Activated CD4-positive, alpha-beta memory T cell treated with anti-CD3 and anti-CD28 coated beads for 36 hours (primary cell): ENCODE data around the gene SLC25A21. TPM values are rescaled to one million over a fixed set of nuclear protein-coding genes. Genes with fewer than 3 reads are reported as not detected.

ENCODE experiments used
- CTCF ChIA-PET: fragments of 350-600 bp; sonication (Branson Sonifier 250); formaldehyde crosslinking; loops from one replicate; lab custom pipeline; 2021; ENCODE audit warnings: antibody characterized with exemption, inconsistent platforms; lab: Charles Lee
- POLR2A ChIA-PET: fragments of 350-600 bp; sonication (Branson Sonifier 250); formaldehyde crosslinking; loops from one replicate; lab custom pipeline; 2021; ENCODE audit warnings: antibody characterized with exemption; lab: Charles Lee
- DNase-seq: peaks from one replicate; pipeline ENCODE4 v3.0.0-alpha.2; 2020
- H3K27ac Mint-ChIP-seq: one replicate; pipeline ENCODE4 v1.8.0; 2021; ENCODE audit warnings: mixed read lengths
- H3K27me3 Mint-ChIP-seq: one replicate; pipeline ENCODE4 v1.8.0; 2021; ENCODE audit warnings: mixed read lengths
- H3K36me3 Mint-ChIP-seq: one replicate; pipeline ENCODE4 v1.8.0; 2021; ENCODE audit warnings: mixed read lengths
- H3K4me1 Mint-ChIP-seq: one replicate; pipeline ENCODE4 v1.8.0; 2021; ENCODE audit warnings: low read depth, mixed read lengths
- H3K4me3 Mint-ChIP-seq: one replicate; pipeline ENCODE4 v1.8.0; 2021; ENCODE audit warnings: mild to moderate bottlenecking, mixed read lengths
- H3K9me3 Mint-ChIP-seq: one replicate; pipeline ENCODE4 v1.8.0; 2021; ENCODE audit warnings: mixed read lengths
- intact Hi-C: fragments of 100-400 bp; cut with micrococcal nuclease; formaldehyde crosslinking; loops from one replicate; pipeline ENCODE4 v1.15.1; 2023
- total RNA-seq, 2 experiments: library from RNA; stranded (reverse); gene quantifications; one replicate each; pipeline ENCODE4 v1.2.3, GENCODE V29; 2021

The SLC25A21 gene
- total RNA-seq, 2 experiments from 2014 or later = not detected

DNA sequence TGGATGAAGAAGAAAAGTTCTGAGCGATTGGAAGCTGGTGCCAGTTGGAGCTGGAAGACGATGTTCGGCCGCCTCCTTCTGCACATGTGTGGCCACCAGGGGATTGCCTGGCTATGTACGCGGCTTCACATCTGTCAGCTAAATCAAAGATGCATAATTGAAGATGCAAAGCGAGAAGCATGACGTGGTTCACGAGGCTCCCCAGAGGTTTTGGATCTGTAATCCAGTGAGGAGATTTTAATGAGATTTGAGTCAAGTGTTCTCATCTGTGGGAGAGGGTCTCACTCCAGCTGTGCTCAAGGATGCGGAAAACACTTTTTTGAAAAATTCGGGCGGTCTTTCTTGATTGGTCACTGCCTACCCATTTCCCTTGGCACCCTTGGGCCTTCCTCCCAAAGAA is 416.2 kb downstream of the SLC25A21 start:
- no peaks in the 10 kb centered on the region for H3K36me3 Mint-ChIP-seq
- peaks cover 14% of the 10 kb centered on the region for H3K9me3 Mint-ChIP-seq
- CTCF ChIA-PET = no interaction called here
- no peaks in the 10 kb centered on the region for H3K27me3 Mint-ChIP-seq
- POLR2A ChIA-PET = no interaction called here
- H3K4me1 Mint-ChIP-seq = no peaks in the 10 kb centered on the region
- intact Hi-C loops = no loop called here
- H3K27ac Mint-ChIP-seq = no peak overlapping the region
- H3K4me3 Mint-ChIP-seq = no peak overlapping the region
- no peak for DNase-seq

- Mint-ChIP-seq H3K4me1 (no peaks in the 10 kb centered on the region), H3K4me3 (no peak overlapping the region), H3K27ac (no peak overlapping the region), H3K27me3 (no peaks in the 10 kb centered on the region), H3K9me3 (peaks cover 14% of the 10 kb centered on the region), H3K36me3 (no peaks in the 10 kb centered on the region)
- ChIA-PET POLR2A (no interaction called here), CTCF (no interaction called here)
- intact Hi-C loops = no loop called here
- no peak for DNase-seq
Observed at GRCh38 chr14:36755756-36756155, 416.6 kb downstream of the SLC25A21 start.

DNA sequence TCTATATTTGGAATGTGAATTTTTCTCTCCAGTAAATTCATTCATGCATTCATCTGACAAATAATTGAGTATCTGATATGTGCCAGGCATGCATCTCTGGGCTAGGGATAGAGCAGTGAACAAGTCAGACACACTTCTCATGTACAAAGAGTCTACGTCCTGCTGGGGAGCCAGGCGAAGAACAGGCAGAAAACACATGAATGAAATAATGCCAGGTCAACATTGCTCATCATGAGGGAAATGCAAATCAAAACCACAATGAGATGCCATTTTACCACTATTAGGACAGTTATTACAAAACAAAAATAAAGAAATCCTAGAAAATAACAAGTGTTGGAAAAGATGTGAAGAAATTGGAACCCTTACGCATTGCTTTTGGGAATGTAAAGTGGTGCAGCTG is 420.5 kb downstream of the SLC25A21 start:
- H3K27ac Mint-ChIP-seq = no peak overlapping the region
- CTCF ChIA-PET = no interaction called here
- peaks cover 14% of the 10 kb centered on the region for H3K9me3 Mint-ChIP-seq
- no peak overlapping the region for H3K4me3 Mint-ChIP-seq
- no peaks in the 10 kb centered on the region for H3K27me3 Mint-ChIP-seq
- H3K4me1 Mint-ChIP-seq = no peaks in the 10 kb centered on the region
- H3K36me3 Mint-ChIP-seq = no peaks in the 10 kb centered on the region
- POLR2A ChIA-PET = no interaction called here
- intact Hi-C loops = no loop called here
- DNase-seq = no peak

- DNase-seq = no peak
- POLR2A ChIA-PET = no interaction called here
- CTCF ChIA-PET = no interaction called here
- Mint-ChIP-seq H3K27me3 (no peaks in the 10 kb centered on the region), H3K4me3 (no peak overlapping the region), H3K4me1 (no peaks in the 10 kb centered on the region), H3K36me3 (no peaks in the 10 kb centered on the region), H3K9me3 (peaks cover 14% of the 10 kb centered on the region), H3K27ac (no peak overlapping the region)
- intact Hi-C loops = no loop called here
Observed at GRCh38 chr14:36751106-36751505, 421.3 kb downstream of the SLC25A21 start.

DNA sequence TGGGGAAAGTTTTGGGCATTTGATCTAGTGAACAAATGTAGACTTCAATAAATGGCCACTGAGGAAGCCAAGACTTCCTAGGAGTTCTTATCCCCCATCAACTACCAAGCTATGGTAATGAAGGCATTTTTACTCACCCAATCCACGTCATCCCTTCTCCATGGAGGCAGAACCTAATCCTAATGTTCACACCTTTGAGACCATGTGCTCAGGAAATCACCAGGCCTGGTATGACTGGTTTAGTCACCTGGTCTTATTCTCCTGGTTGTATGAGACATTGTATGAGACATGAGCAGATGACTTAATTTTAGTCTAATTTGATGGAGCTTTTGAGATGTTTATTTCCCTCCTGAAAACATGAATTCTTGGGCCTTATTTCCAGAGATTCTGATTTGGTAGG is 422.2 kb downstream of the SLC25A21 start:
- CTCF ChIA-PET = no interaction called here
- no peaks in the 10 kb centered on the region for H3K27me3 Mint-ChIP-seq
- no peak overlapping the region for H3K4me3 Mint-ChIP-seq
- intact Hi-C loops = no loop called here
- H3K36me3 Mint-ChIP-seq = no peaks in the 10 kb centered on the region
- H3K27ac Mint-ChIP-seq = no peak overlapping the region
- POLR2A ChIA-PET = no interaction called here
- H3K9me3 Mint-ChIP-seq = peaks cover 20% of the 10 kb centered on the region
- DNase-seq = no peak
- no peaks in the 10 kb centered on the region for H3K4me1 Mint-ChIP-seq

- CTCF ChIA-PET = interaction anchor here (0.7 to 1.3 kb wide), 2 partner anchors 10 to 473 kb away, joined by 3 to 5 read pairs; no protein-coding TSS in a partner anchor
- no peak overlapping the region for H3K4me3 Mint-ChIP-seq
- no peaks in the 10 kb centered on the region for H3K4me1 Mint-ChIP-seq
- no peaks in the 10 kb centered on the region for H3K27me3 Mint-ChIP-seq
- peaks cover 27% of the 10 kb centered on the region for H3K9me3 Mint-ChIP-seq
- POLR2A ChIA-PET = no interaction called here
- no peaks in the 10 kb centered on the region for H3K36me3 Mint-ChIP-seq
- DNase-seq = no peak
- intact Hi-C loops = no loop called here
- no peak overlapping the region for H3K27ac Mint-ChIP-seq
Observed at GRCh38 chr14:36748610-36749213, 423.7 kb downstream of the SLC25A21 start.

GRCh38 chr14:36747411-36748184 is 424.8 kb downstream of the SLC25A21 start:
- POLR2A ChIA-PET = no interaction called here
- DNase-seq = no peak
- no peaks in the 10 kb centered on the region for H3K4me1 Mint-ChIP-seq
- no peak overlapping the region for H3K4me3 Mint-ChIP-seq
- peaks cover 26% of the 10 kb centered on the region for H3K9me3 Mint-ChIP-seq
- no peaks in the 10 kb centered on the region for H3K27me3 Mint-ChIP-seq
- no peak overlapping the region for H3K27ac Mint-ChIP-seq
- intact Hi-C loops = no loop called here
- CTCF ChIA-PET = interaction anchor here (0.7 to 1.3 kb wide), 2 partner anchors 9 to 472 kb away, joined by 3 to 5 read pairs; no protein-coding TSS in a partner anchor
- no peaks in the 10 kb centered on the region for H3K36me3 Mint-ChIP-seq

GRCh38 chr14:36746872-36747271 is 425.5 kb downstream of the SLC25A21 start:
- Mint-ChIP-seq H3K36me3 (no peaks in the 10 kb centered on the region), H3K27ac (no peak overlapping the region), H3K27me3 (no peaks in the 10 kb centered on the region), H3K9me3 (peaks cover 24% of the 10 kb centered on the region), H3K4me1 (no peaks in the 10 kb centered on the region), H3K4me3 (no peak overlapping the region)
- no peak for DNase-seq
- POLR2A ChIA-PET = no interaction called here
- intact Hi-C loops = no loop called here
- CTCF ChIA-PET = interaction anchor here (0.6 kb wide), 1 partner anchor 509 kb away, joined by 3 read pairs; no protein-coding TSS in a partner anchor

DNA sequence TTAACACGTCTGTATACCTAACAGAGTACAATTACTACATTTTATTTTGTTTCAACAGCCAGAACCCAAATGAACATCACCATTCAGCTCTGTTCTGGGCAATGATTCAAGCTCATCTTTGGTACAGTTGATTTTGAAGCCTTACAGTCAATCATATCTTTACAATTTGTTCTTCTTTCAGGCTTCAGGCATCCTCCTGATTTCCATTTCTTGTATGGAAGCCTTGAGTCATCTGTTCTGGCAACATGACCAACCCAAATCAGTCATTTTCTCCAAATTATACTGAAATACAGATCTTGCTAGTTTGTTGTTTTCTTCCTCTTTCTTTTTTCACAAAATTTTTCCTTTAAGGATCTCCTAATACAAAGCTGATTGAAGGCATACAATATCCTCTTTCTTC is 430.5 kb downstream of the SLC25A21 start:
- Mint-ChIP-seq H3K27ac (no peak overlapping the region), H3K27me3 (no peaks in the 10 kb centered on the region), H3K4me3 (no peak overlapping the region), H3K9me3 (peaks cover 22% of the 10 kb centered on the region), H3K4me1 (no peaks in the 10 kb centered on the region), H3K36me3 (no peaks in the 10 kb centered on the region)
- DNase-seq = no peak
- CTCF ChIA-PET = no interaction called here
- intact Hi-C loops = no loop called here
- POLR2A ChIA-PET = no interaction called here

DNA sequence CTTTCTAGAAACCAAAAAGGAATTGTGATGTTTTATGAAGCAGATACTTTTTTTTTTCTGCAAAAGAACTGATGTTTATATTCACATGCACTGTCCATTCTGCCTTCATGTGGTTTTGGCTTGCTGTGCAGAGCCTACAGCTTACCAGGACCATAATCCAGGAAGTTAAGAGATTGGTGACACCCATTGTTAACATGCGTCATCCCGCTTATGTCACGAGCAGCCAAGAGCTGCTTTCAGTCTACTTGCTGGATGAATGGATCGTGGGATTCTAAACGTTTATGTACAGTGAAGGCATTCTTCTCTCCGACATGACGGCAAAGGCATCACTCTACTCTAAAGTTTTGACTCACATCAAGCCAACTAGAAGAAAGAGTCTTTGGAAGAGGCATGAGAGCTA is 434.1 kb downstream of the SLC25A21 start:
- no peak overlapping the region for H3K27ac Mint-ChIP-seq
- no peaks in the 10 kb centered on the region for H3K4me1 Mint-ChIP-seq
- no peak for DNase-seq
- H3K9me3 Mint-ChIP-seq = peaks cover under 1% of the 10 kb centered on the region
- ChIA-PET POLR2A (no interaction called here), CTCF (interaction anchor here (1.0 kb wide), 1 partner anchor 10 kb away, joined by 5 read pairs; no protein-coding TSS in a partner anchor)
- H3K4me3 Mint-ChIP-seq = no peak overlapping the region
- no peaks in the 10 kb centered on the region for H3K36me3 Mint-ChIP-seq
- intact Hi-C loops = no loop called here
- no peaks in the 10 kb centered on the region for H3K27me3 Mint-ChIP-seq

DNA sequence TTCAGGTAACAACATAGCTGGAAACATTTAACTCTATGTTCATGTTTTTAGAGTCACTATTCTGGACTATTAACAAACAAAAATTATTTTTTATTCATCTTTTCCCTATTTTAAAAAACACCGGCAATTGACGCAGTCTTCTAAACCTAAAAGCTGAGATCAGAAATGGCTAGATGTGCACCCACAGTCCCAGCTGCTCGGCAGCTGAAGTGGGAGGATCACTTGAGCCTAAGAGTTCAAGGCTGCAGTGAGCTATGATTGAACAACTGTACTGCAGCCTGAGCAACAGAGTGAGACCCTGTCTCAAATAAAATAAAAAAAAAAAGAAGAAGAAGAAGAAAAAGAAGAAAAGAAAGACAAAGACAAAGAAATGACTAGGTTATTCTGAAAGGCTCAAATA is 446.3 kb downstream of the SLC25A21 start:
- Mint-ChIP-seq H3K4me1 (no peaks in the 10 kb centered on the region), H3K27me3 (no peaks in the 10 kb centered on the region), H3K9me3 (no peaks in the 10 kb centered on the region), H3K36me3 (no peaks in the 10 kb centered on the region), H3K4me3 (no peak overlapping the region), H3K27ac (no peak overlapping the region)
- intact Hi-C loops = no loop called here
- POLR2A ChIA-PET = no interaction called here
- DNase-seq = no peak
- CTCF ChIA-PET = no interaction called here

GRCh38 chr14:36724162-36724561 is 448.2 kb downstream of the SLC25A21 start:
- intact Hi-C loops = no loop called here
- Mint-ChIP-seq H3K4me3 (no peak overlapping the region), H3K27me3 (no peaks in the 10 kb centered on the region), H3K4me1 (no peaks in the 10 kb centered on the region), H3K27ac (no peak overlapping the region), H3K36me3 (no peaks in the 10 kb centered on the region), H3K9me3 (no peaks in the 10 kb centered on the region)
- ChIA-PET POLR2A (no interaction called here), CTCF (interaction anchor here (0.6 kb wide), 1 partner anchor 481 kb away, joined by 3 read pairs; no protein-coding TSS in a partner anchor)
- DNase-seq = no peak
